Esophagus muscularis mucosa (tissue), 4 donors: ENCODE measurements around the gene OLFML3. TPM values are rescaled to one million over a fixed set of nuclear protein-coding genes. Genes with fewer than 3 reads are reported as not detected.

ENCODE experiments used
- DNase-seq: peaks from one replicate; pipeline ENCODE4 v3.0.0-alpha.2; 2017; ENCODE audit errors: extremely low spot score
- H3K27ac ChIP-seq, 4 donors: fragments of 200-600 bp; sonication (generic); replicated peaks in 1 of 4; 1 replicate in 3 of 4; 2 replicates in 1 of 4; pipeline ENCODE4 v1.5.1; 2016 to 2019; ENCODE audit warnings: mild to moderate bottlenecking in 1 of 4
- H3K27me3 ChIP-seq, 4 donors: fragments of 200-600 bp; sonication (generic); one replicate each; pipeline versions ENCODE4 v1.5.1 to v1.6.0; 2016 to 2019
- H3K36me3 ChIP-seq, 4 donors: fragments of 200-600 bp; sonication (generic); one replicate each; pipeline ENCODE4 v1.5.1; 2016 to 2019
- H3K4me1 ChIP-seq, 4 donors: fragments of 200-600 bp; sonication (generic); one replicate each; pipeline ENCODE4 v1.5.1; 2016 to 2019
- H3K4me3 ChIP-seq, 4 donors: fragments of 200-600 bp; sonication (generic); 1 replicate in 2 of 4; 2 replicates in 2 of 4; pipeline ENCODE4 v1.5.1; 2016 to 2019; ENCODE audit warnings: mild to moderate bottlenecking in 4 of 4, moderate library complexity in 1 of 4
- H3K9me3 ChIP-seq, 4 donors: fragments of 200-600 bp; sonication (generic); 1 replicate in 3 of 4; 2 replicates in 1 of 4; pipeline ENCODE4 v1.5.1; 2016 to 2019
- EP300 ChIP-seq: sonication (generic); formaldehyde crosslinking; IDR thresholded peaks from one replicate; pipeline ENCODE4 v1.6.1; 2017; ENCODE audit warnings: antibody characterized with exemption
- POLR2A ChIP-seq: fragments of 450-650 bp; IDR thresholded peaks from one replicate; pipeline ENCODE4 v1.6.1; 2017; ENCODE audit warnings: antibody characterized with exemption, moderate library complexity, mild to moderate bottlenecking, low read depth
- POLR2AphosphoS5 ChIP-seq, 2 donors: sonication (generic); formaldehyde crosslinking; IDR thresholded peaks; one replicate each; pipeline ENCODE4 v1.6.1; 2017; ENCODE audit warnings: antibody characterized with exemption in 2 of 2
- WGBS: methylation state at CpG from one replicate; pipeline ENCODE4 v1.1.5; 2018; 5-methylcytosine and 5-hydroxymethylcytosine counted together
- intact Hi-C: fragments of 100-400 bp; cut with DNase I; formaldehyde crosslinking; loops from one replicate; pipeline ENCODE4 v1.15.1; 2023
- total RNA-seq, 4 donors: library from RNA; depleted of rRNA; stranded (reverse); fragments of >200 nt; gene quantifications; one replicate each; pipeline versions ENCODE4 v1.1.0 to v1.2.1, GENCODE V29; 2016
- TF ChIP-seq, protein P1 (sequence below), 3 experiments: fragments of 200-600 bp in 2 of 3; fragments of 450-650 bp in 1 of 3; sonication (generic) in 2 of 3; IDR thresholded peaks; one replicate each; pipeline ENCODE4 v1.5.1; 2017 to 2019; ENCODE audit warnings: antibody characterized with exemption in 3 of 3, mild to moderate bottlenecking in 2 of 3, moderate library complexity in 1 of 3

OLFML3 gene
- total RNA-seq, 4 donors from 2014 or later: 57.7 to 109 (median 67.4) TPM

GRCh38 chr1:113986802-113987201, 7.5 kb downstream of the OLFML3 start:
- Histone ChIP-seq H3K9me3 (no peaks in the 10 kb centered on the region), H3K27ac (no peak overlapping the region), H3K36me3 (no peaks in the 10 kb centered on the region), H3K27me3 (no peaks in the 10 kb centered on the region), H3K4me3 (no peak overlapping the region), H3K4me1 (peaks cover 17 to 36% (median 34%) of the 10 kb centered on the region in 4 donors)
- DNase-seq: no peak
- TF ChIP-seq EP300: no peak
- TF ChIP-seq, protein P1, sequence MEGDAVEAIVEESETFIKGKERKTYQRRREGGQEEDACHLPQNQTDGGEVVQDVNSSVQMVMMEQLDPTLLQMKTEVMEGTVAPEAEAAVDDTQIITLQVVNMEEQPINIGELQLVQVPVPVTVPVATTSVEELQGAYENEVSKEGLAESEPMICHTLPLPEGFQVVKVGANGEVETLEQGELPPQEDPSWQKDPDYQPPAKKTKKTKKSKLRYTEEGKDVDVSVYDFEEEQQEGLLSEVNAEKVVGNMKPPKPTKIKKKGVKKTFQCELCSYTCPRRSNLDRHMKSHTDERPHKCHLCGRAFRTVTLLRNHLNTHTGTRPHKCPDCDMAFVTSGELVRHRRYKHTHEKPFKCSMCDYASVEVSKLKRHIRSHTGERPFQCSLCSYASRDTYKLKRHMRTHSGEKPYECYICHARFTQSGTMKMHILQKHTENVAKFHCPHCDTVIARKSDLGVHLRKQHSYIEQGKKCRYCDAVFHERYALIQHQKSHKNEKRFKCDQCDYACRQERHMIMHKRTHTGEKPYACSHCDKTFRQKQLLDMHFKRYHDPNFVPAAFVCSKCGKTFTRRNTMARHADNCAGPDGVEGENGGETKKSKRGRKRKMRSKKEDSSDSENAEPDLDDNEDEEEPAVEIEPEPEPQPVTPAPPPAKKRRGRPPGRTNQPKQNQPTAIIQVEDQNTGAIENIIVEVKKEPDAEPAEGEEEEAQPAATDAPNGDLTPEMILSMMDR (IDR thresholded peaks at IDR 0.05): no peak
- no peak for TF ChIP-seq POLR2A
- TF ChIP-seq POLR2AphosphoS5 (IDR thresholded peaks at IDR 0.05): no peak
- intact Hi-C loops: no loop called here
- 76% methylated on average over 6 of the region's 6 CpGs for WGBS

- no peak for DNase-seq
- TF ChIP-seq, protein P1 (IDR thresholded peaks at IDR 0.05): no peak
- TF ChIP-seq EP300: no peak
- no peak for TF ChIP-seq POLR2A
- TF ChIP-seq POLR2AphosphoS5 (IDR thresholded peaks at IDR 0.05): no peak
- Histone ChIP-seq H3K9me3 (no peaks in the 10 kb centered on the region), H3K27ac (no peak overlapping the region), H3K27me3 (no peaks in the 10 kb centered on the region), H3K4me3 (no peak overlapping the region), H3K4me1 (peaks cover 16 to 31% (median 29%) of the 10 kb centered on the region in 4 donors), H3K36me3 (no peaks in the 10 kb centered on the region)
- 98% methylated on average over 5 of the region's 5 CpGs for WGBS
- intact Hi-C loops: no loop called here
Observed at GRCh38 chr1:113987259-113987658, 8.0 kb downstream of the OLFML3 start.

GRCh38 chr1:113990530-113990929, 11.3 kb downstream of the OLFML3 start:
- TF ChIP-seq, protein P1 (IDR thresholded peaks at IDR 0.05): no peak
- H3K4me1 ChIP-seq: no peaks in the 10 kb centered on the region
- WGBS: 93% methylated on average over 2 of the region's 2 CpGs

DNA sequence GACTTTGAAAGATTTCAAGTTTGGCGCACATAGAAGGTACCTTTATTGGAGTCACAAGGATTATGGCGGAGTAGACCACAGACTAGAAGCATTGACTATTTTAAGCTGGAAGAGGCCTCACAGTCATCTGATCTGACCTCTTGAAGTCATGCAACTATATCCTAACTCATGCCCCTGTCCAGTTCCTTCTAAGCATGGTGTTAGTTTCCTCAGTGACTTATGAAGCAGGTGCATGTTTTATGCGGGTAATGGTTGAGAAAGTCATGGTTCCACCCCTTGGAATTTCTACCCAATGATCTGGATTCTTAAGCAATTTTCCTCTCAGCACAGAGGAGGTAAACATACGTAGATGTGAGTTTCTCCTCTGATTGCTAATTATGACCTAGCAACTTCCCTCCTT, 11.7 kb downstream of the OLFML3 start:
- intact Hi-C loops: no loop called here
- 88% methylated on average over 4 of the region's 4 CpGs for WGBS
- H3K27me3 ChIP-seq: peaks cover 0 to 11% (median 0%) of the 10 kb centered on the region in 4 donors

More at GRCh38 chr1:113990530-113990929, 11.3 kb downstream of the OLFML3 start:
- H3K9me3 ChIP-seq: peaks cover 0 to 12% (median 9%) of the 10 kb centered on the region in 4 donors
- no peaks in the 10 kb centered on the region for H3K36me3 ChIP-seq
- intact Hi-C loops: no loop called here
- no peak overlapping the region for H3K27ac ChIP-seq
- H3K27me3 ChIP-seq: peaks cover 0 to 11% (median 0%) of the 10 kb centered on the region in 4 donors
- DNase-seq: no peak
- no peak overlapping the region for H3K4me3 ChIP-seq

More for the DNA sequence above, 11.7 kb downstream of the OLFML3 start:
- no peak overlapping the region for H3K4me3 ChIP-seq
- H3K4me1 ChIP-seq: no peaks in the 10 kb centered on the region
- TF ChIP-seq, protein P1 (IDR thresholded peaks at IDR 0.05): no peak
- TF ChIP-seq EP300: no peak
- TF ChIP-seq POLR2AphosphoS5 (IDR thresholded peaks at IDR 0.05): no peak
- no peak for TF ChIP-seq POLR2A
- no peak overlapping the region for H3K27ac ChIP-seq
- H3K9me3 ChIP-seq: peaks cover 0 to 16% (median 13%) of the 10 kb centered on the region in 4 donors
- DNase-seq: peak; percentile 82
- no peaks in the 10 kb centered on the region for H3K36me3 ChIP-seq
